Heart right ventricle (tissue), 16 donors: ENCODE data around the gene PDE9A. TPM values are rescaled to one million over a fixed set of nuclear protein-coding genes. Genes with fewer than 3 reads are reported as not detected.

ENCODE experiments used
- ATAC-seq, 8 donors: fragments of 200-7000 bp; cut with Tn5 transposase; one replicate each; pipeline ENCODE4 v1.9.1; 2020; ENCODE audit warnings: mild to moderate bottlenecking in 8 of 8, moderate library complexity in 8 of 8, moderate number of reproducible peaks in 1 of 8
- DNase-seq, 2 donors: peaks; one replicate each; pipeline ENCODE4 v3.0.0-alpha.2; 2020
- H3K27ac ChIP-seq, 10 donors: fragments of 200-600 bp; sonication (generic) in 2 of 10; one replicate each; pipeline versions ENCODE4 v1.5.0 to v1.8.0; 2020 to 2022; ENCODE audit warnings: mild to moderate bottlenecking in 3 of 10
- H3K27me3 ChIP-seq, 7 donors: fragments of 200-600 bp; one replicate each; pipeline ENCODE4 v1.8.0; 2021 to 2022; ENCODE audit warnings: mild to moderate bottlenecking in 2 of 7
- H3K36me3 ChIP-seq, 9 donors: fragments of 200-600 bp; sonication (generic) in 1 of 9; one replicate each; pipeline versions ENCODE4 v1.5.0 to v1.8.0; 2020 to 2022; ENCODE audit warnings: mild to moderate bottlenecking in 2 of 9
- H3K4me1 ChIP-seq, 9 donors: fragments of 200-600 bp; sonication (generic) in 1 of 9; one replicate each; pipeline versions ENCODE4 v1.5.0 to v1.8.0; 2020 to 2022; ENCODE audit warnings: mild to moderate bottlenecking in 4 of 9
- H3K4me3 ChIP-seq, 10 donors: fragments of 200-600 bp; sonication (generic) in 2 of 10; one replicate each; pipeline versions ENCODE4 v1.5.0 to v1.8.0; 2020 to 2022; ENCODE audit warnings: mild to moderate bottlenecking in 7 of 10, moderate library complexity in 2 of 10
- H3K9me3 ChIP-seq, 11 donors: fragments of 200-600 bp in 10 of 11; sonication (generic) in 2 of 11; one replicate each; pipeline versions ENCODE4 v1.5.0 to v1.8.0; 2013 to 2022; ENCODE audit warnings: mild to moderate bottlenecking in 2 of 11, control low read depth in 1 of 11, moderate library complexity in 1 of 11
- CTCF ChIP-seq, 9 donors: fragments of 200-600 bp; sonication (generic) in 2 of 9; IDR thresholded peaks; one replicate each; pipeline versions ENCODE4 v1.5.0 to v1.8.0; 2021 to 2022; ENCODE audit warnings: antibody characterized with exemption in 9 of 9, mild to moderate bottlenecking in 5 of 9, moderate library complexity in 1 of 9
- WGBS, 2 donors: extraction: QIAGEN DNeasy Blood & Tissue Kit; methylation state at CpG; one replicate each; pipeline ENCODE4 v1.1.7; 2013; ENCODE audit warnings: inconsistent platforms in 1 of 2; 5-methylcytosine and 5-hydroxymethylcytosine counted together
- intact Hi-C, 10 donors: fragments of 100-400 bp; cut with DNase I; formaldehyde crosslinking; loops; one replicate each; pipeline versions ENCODE4 v1.11.1 to v1.14.2; 2022
- polyA plus RNA-seq, 2 donors: library from polyadenylated mRNA; stranded (reverse); fragments of 200-250 nt; gene quantifications; one replicate each; pipeline ENCODE4 v1.2.3, GENCODE V29; 2013
- total RNA-seq, 10 donors: library from RNA; stranded (reverse); fragmentation: NEBNext Ultra II Directional in 3 of 10; extraction: Animal tissue kit (Norgen Biotek cat#: 25700) in 3 of 10; gene quantifications; one replicate each; pipeline versions ENCODE4 v1.2.1 to v1.2.4, GENCODE V29; 2021 to 2023
- donor health status: Arrhythmogenic right ventricular cardiomyopathy.
- donor health status: ischemic (EF 13 %, LVEDD 7.1; RV severe dilation, severe dysfunction).
- donor health status: healthy with polysubstance abuse.
- donor health status: DM: no; HTN: yes; CAD: no.
- donor health status: DM: no; HTN: no; CAD: no.
- donor health status: ischemic (EF 25% LVEDD 6.9; RV normal size, moderate dysfunction).
- donor health status: ischemic (EF 25% LVEDD 5.7; RV mildly dilated, moderate dysfunction).
- donor health status: healthy.
- donor health status: DM: yes; HTN: yes; CAD: no.
- donor health status: Ischemic cardiomyopathy.
- donor health status: ischemic (EF 35%, LVEDD 5.7; RV mildly dilated, moderate dysfunction).
- donor health status: nonischemic (EF 11% LVEDD 7.7; RV severe dilation, severe dysfunction).
- donor health status: DM: yes; HTN: yes; CAD: no.
- donor health status: PGD.
- donor health status: ischemic (EF 29% LVEDD 5.4; RV normal size, mild dysfunction).
- donor health status: nonischemic (EF 23%, LVEDD 6.1; RV moderate dilation, normal function).

Gene PDE9A
- total and polyA plus RNA-seq, 12 donors, result 1.2 to 7.0 (median 2.2) TPM

- Histone ChIP-seq H3K9me3 (no peaks in the 10 kb centered on the region), H3K4me1 (peaks cover 0 to 16% (median 0%) of the 10 kb centered on the region in 9 donors), H3K36me3 (peaks cover 0 to 9% (median 0%) of the 10 kb centered on the region in 9 donors), H3K27ac (no peak overlapping the region), H3K27me3 (peaks cover 0 to 14% (median 0%) of the 10 kb centered on the region in 7 donors), H3K4me3 (no peak overlapping the region)
- intact Hi-C loops, result loop anchor here in 1 of 10 donors (5.0 kb wide), 1 partner anchor 81 kb away; no protein-coding TSS in a partner anchor
- 97% methylated on average over 41 of the region's 41 CpGs for WGBS, 2 donors
- ATAC-seq (no peak), DNase-seq (no peak)
- TF ChIP-seq CTCF (IDR thresholded peaks at IDR 0.05), result no peak
Measured at GRCh38 chr21:42685954-42686500, 32.6 kb downstream of the PDE9A start.

- H3K9me3 ChIP-seq, result no peaks in the 10 kb centered on the region
- WGBS, 2 donors, result 91 to 93% methylated on average over 18 of the region's 18 CpGs
- DNase-seq (no peak), ATAC-seq (no peak)
- intact Hi-C loops, result loop anchor here in 1 of 10 donors (5.0 kb wide), 1 partner anchor 80 kb away; no protein-coding TSS in a partner anchor
- H3K4me3 ChIP-seq, result no peak overlapping the region
- peaks cover 0 to 11% (median 0%) of the 10 kb centered on the region in 7 donors for H3K27me3 ChIP-seq
- peaks cover 0 to 16% (median 0%) of the 10 kb centered on the region in 9 donors for H3K4me1 ChIP-seq
- H3K36me3 ChIP-seq, result peaks cover 0 to 10% (median 0%) of the 10 kb centered on the region in 9 donors
- no peak overlapping the region for H3K27ac ChIP-seq
- TF ChIP-seq CTCF (IDR thresholded peaks at IDR 0.05), result no peak
Measured at GRCh38 chr21:42687796-42688195, 34.4 kb downstream of the PDE9A start.

GRCh38 chr21:42688226-42688840 is 34.9 kb downstream of the PDE9A start:
- Histone ChIP-seq H3K9me3 (no peaks in the 10 kb centered on the region), H3K4me3 (no peak overlapping the region), H3K36me3 (peaks cover 0 to 10% (median 0%) of the 10 kb centered on the region in 9 donors), H3K27me3 (peaks cover 0 to 11% (median 0%) of the 10 kb centered on the region in 7 donors), H3K27ac (no peak overlapping the region), H3K4me1 (peaks cover 0 to 16% (median 0%) of the 10 kb centered on the region in 9 donors)
- intact Hi-C loops, result loop anchor here in 1 of 10 donors (5.0 kb wide), 1 partner anchor 79 kb away; no protein-coding TSS in a partner anchor
- DNase-seq (no peak), ATAC-seq (peak in 1 of 8 donors; percentile 12)
- 91 to 93% methylated on average over 16 of the region's 16 CpGs for WGBS, 2 donors
- no peak for TF ChIP-seq CTCF (IDR thresholded peaks at IDR 0.05)

- Histone ChIP-seq H3K36me3 (peaks cover 0 to 10% (median 0%) of the 10 kb centered on the region in 9 donors), H3K9me3 (no peaks in the 10 kb centered on the region), H3K27ac (no peak overlapping the region), H3K4me3 (no peak overlapping the region), H3K27me3 (peaks cover 0 to 11% (median 0%) of the 10 kb centered on the region in 7 donors), H3K4me1 (peaks cover 0 to 13% (median 0%) of the 10 kb centered on the region in 9 donors)
- ATAC-seq (peak in 2 of 8 donors; percentile 19 to 29), DNase-seq (no peak)
- 84 to 90% methylated on average over 21 of the region's 21 CpGs for WGBS, 2 donors
- no peak for TF ChIP-seq CTCF (IDR thresholded peaks at IDR 0.05)
- intact Hi-C loops, result loop anchor here in 1 of 10 donors (5.0 kb wide), 1 partner anchor 78 kb away; no protein-coding TSS in a partner anchor
Measured at GRCh38 chr21:42688841-42689371, 35.5 kb downstream of the PDE9A start.
